Mesodermal cell (in vitro differentiated cells): ENCODE data around the gene ARID5A.

ENCODE experiments used
- H3K27ac ChIP-seq: 2 replicates; pipeline ENCODE4 v1.7.0; 2013; ENCODE audit warnings: mild to moderate bottlenecking, low read depth, low read length, moderate library complexity; ENCODE audit not compliant: severe bottlenecking
- H3K36me3 ChIP-seq: 2 replicates; pipeline ENCODE4 v1.7.1; 2013; ENCODE audit warnings: mild to moderate bottlenecking, low read length, moderate library complexity; ENCODE audit not compliant: control insufficient read depth, insufficient read depth
- H3K4me1 ChIP-seq: one replicate; pipeline ENCODE4 v1.7.1; 2013; ENCODE audit warnings: mild to moderate bottlenecking, low read length; ENCODE audit not compliant: insufficient read depth, control insufficient read depth, poor library complexity, severe bottlenecking
- H3K4me3 ChIP-seq: 2 replicates; pipeline ENCODE4 v1.7.0; 2013; ENCODE audit warnings: low read length, control low read depth, mild to moderate bottlenecking; ENCODE audit not compliant: insufficient read depth, poor library complexity, severe bottlenecking; ENCODE audit errors: extremely low read depth
- H3K9me3 ChIP-seq: 2 replicates; pipeline ENCODE4 v1.7.1; 2013; ENCODE audit warnings: mild to moderate bottlenecking, low read length, moderate library complexity; ENCODE audit not compliant: control insufficient read depth
- WGBS, 2 experiments: methylation state at CpG; one replicate each; pipeline ENCODE4 v1.1.5; 2013; ENCODE audit warnings: missing lambda C conversion rate in 2 of 2; ENCODE audit not compliant: insufficient coverage in 2 of 2; 5-methylcytosine and 5-hydroxymethylcytosine counted together

Gene ARID5A

GRCh38 chr2:96534141-96534540 is 2.4 kb upstream of the ARID5A start:
- H3K27ac ChIP-seq = no peak overlapping the region
- 90 to 100% methylated on average over 1 to 2 of the region's 4 CpGs for WGBS, 2 experiments
- no peaks in the 10 kb centered on the region for H3K9me3 ChIP-seq
- H3K4me3 ChIP-seq = no peak overlapping the region
- H3K4me1 ChIP-seq = peaks cover 34% of the 10 kb centered on the region
- H3K36me3 ChIP-seq = no peaks in the 10 kb centered on the region

- H3K36me3 ChIP-seq = no peaks in the 10 kb centered on the region
- peaks cover 40% of the 10 kb centered on the region for H3K4me1 ChIP-seq
- 90% methylated on average over 3 to 5 of the region's 5 CpGs for WGBS, 2 experiments
- no peak overlapping the region for H3K27ac ChIP-seq
- no peaks in the 10 kb centered on the region for H3K9me3 ChIP-seq
- H3K4me3 ChIP-seq = no peak overlapping the region
Measured at GRCh38 chr2:96534701-96535181, 1.8 kb upstream of the ARID5A start.

GRCh38 chr2:96535331-96535730 is 1.2 kb upstream of the ARID5A start:
- no peak overlapping the region for H3K4me3 ChIP-seq

GRCh38 chr2:96537066-96537733 is 648 bp downstream of the ARID5A start:
- H3K36me3 ChIP-seq = no peaks in the 10 kb centered on the region
- no peaks in the 10 kb centered on the region for H3K9me3 ChIP-seq
- peak overlapping the region; percentile 23 for H3K27ac ChIP-seq
- H3K4me3 ChIP-seq = peak overlapping the region; percentile 75
- 0% methylated on average over 54 to 59 of the region's 61 CpGs for WGBS, 2 experiments
- H3K4me1 ChIP-seq = peaks cover 37% of the 10 kb centered on the region

More at GRCh38 chr2:96535331-96535730, 1.2 kb upstream of the ARID5A start:
- H3K36me3 ChIP-seq = no peaks in the 10 kb centered on the region
- 80 to 83% methylated on average over 1 to 3 of the region's 4 CpGs for WGBS, 2 experiments
- no peaks in the 10 kb centered on the region for H3K9me3 ChIP-seq
- no peak overlapping the region for H3K27ac ChIP-seq
- H3K4me1 ChIP-seq = peaks cover 44% of the 10 kb centered on the region

- Histone ChIP-seq H3K27ac (no peak overlapping the region), H3K36me3 (no peaks in the 10 kb centered on the region), H3K4me3 (peak overlapping the region; percentile 75), H3K9me3 (no peaks in the 10 kb centered on the region), H3K4me1 (peaks cover 33% of the 10 kb centered on the region)
- 3 to 6% methylated on average over 32 to 33 of the region's 36 CpGs for WGBS, 2 experiments
Measured at GRCh38 chr2:96537734-96538486, 1.4 kb downstream of the ARID5A start.

GRCh38 chr2:96538487-96539214 is 2.1 kb downstream of the ARID5A start:
- Histone ChIP-seq H3K4me3 (peak overlapping the region; percentile 75), H3K9me3 (no peaks in the 10 kb centered on the region), H3K4me1 (peaks cover 28% of the 10 kb centered on the region), H3K36me3 (no peaks in the 10 kb centered on the region), H3K27ac (no peak overlapping the region)
- 6 to 7% methylated on average over 16 to 18 of the region's 24 CpGs for WGBS, 2 experiments

- no peak overlapping the region for H3K4me3 ChIP-seq
- WGBS, 2 experiments = 63 to 66% methylated on average over 4 to 6 of the region's 9 CpGs
Measured at GRCh38 chr2:96539215-96539920, 2.8 kb downstream of the ARID5A start.

GRCh38 chr2:96540136-96540535 is 3.6 kb downstream of the ARID5A start:
- H3K27ac ChIP-seq = no peak overlapping the region
- H3K36me3 ChIP-seq = peaks cover 1% of the 10 kb centered on the region
- no peak overlapping the region for H3K4me3 ChIP-seq
- H3K4me1 ChIP-seq = peaks cover 22% of the 10 kb centered on the region
- H3K9me3 ChIP-seq = no peaks in the 10 kb centered on the region
- 14 to 57% methylated on average over 1 to 4 of the region's 5 CpGs for WGBS, 2 experiments

More at GRCh38 chr2:96539215-96539920, 2.8 kb downstream of the ARID5A start:
- H3K36me3 ChIP-seq = no peaks in the 10 kb centered on the region
- H3K4me1 ChIP-seq = peaks cover 22% of the 10 kb centered on the region
- H3K9me3 ChIP-seq = no peaks in the 10 kb centered on the region
- no peak overlapping the region for H3K27ac ChIP-seq

- H3K9me3 ChIP-seq = peaks cover 5% of the 10 kb centered on the region
- H3K4me3 ChIP-seq = no peak overlapping the region
- H3K27ac ChIP-seq = no peak overlapping the region
- 90 to 100% methylated on average over 1 to 3 of the region's 4 CpGs for WGBS, 2 experiments
- H3K36me3 ChIP-seq = peaks cover 3% of the 10 kb centered on the region
- peaks cover 22% of the 10 kb centered on the region for H3K4me1 ChIP-seq
Measured at GRCh38 chr2:96541398-96542152, 5.0 kb downstream of the ARID5A start.
